IPS DF 6.9 (cell line): ENCODE data around the gene C6orf118.

Experiments
- DNase-seq: peaks from one replicate; pipeline ENCODE4 v3.0.0-alpha.2; 2013; ENCODE audit warnings: low read depth, low spot score
- H3K27ac ChIP-seq: one replicate; pipeline ENCODE4 v1.5.1; 2013; ENCODE audit warnings: low read length, control low read depth
- H3K27me3 ChIP-seq: 2 replicates; pipeline ENCODE4 v1.6.1; 2013; ENCODE audit warnings: mild to moderate bottlenecking, low read length; ENCODE audit not compliant: control insufficient read depth, insufficient read depth
- H3K36me3 ChIP-seq: 2 replicates; pipeline ENCODE4 v1.6.1; 2013; ENCODE audit warnings: low read length; ENCODE audit not compliant: control insufficient read depth, insufficient read depth
- H3K4me1 ChIP-seq: 2 replicates; pipeline ENCODE4 v1.6.1; 2013; ENCODE audit warnings: low read length; ENCODE audit not compliant: control insufficient read depth, insufficient read depth
- H3K4me3 ChIP-seq: 2 replicates; pipeline ENCODE4 v1.5.1; 2013; ENCODE audit warnings: mild to moderate bottlenecking, low read length
- H3K9me3 ChIP-seq: 2 replicates; pipeline ENCODE4 v1.6.1; 2013; ENCODE audit warnings: low read length, inconsistent platforms; ENCODE audit not compliant: control insufficient read depth, insufficient read depth
- WGBS: extraction: QIAGEN DNeasy Blood & Tissue Kit; methylation state at CpG from one replicate; pipeline ENCODE4 v1.1.7; 2013; ENCODE audit warnings: mixed read lengths, missing lambda C conversion rate; ENCODE audit not compliant: insufficient read length, insufficient coverage; 5-methylcytosine and 5-hydroxymethylcytosine counted together

The C6orf118 gene

GRCh38 chr6:165308926-165309731, at the start of gene C6orf118:
TSS of gene C6orf118 (minus strand) at chr6:165309605. CDS start at chr6:165309586, 19 bp downstream.
- WGBS: no CpG with 5 or more reads among the region's 35 CpGs
- H3K4me1 ChIP-seq: no peaks in the 10 kb centered on the region
- DNase-seq: peak; percentile 76
- H3K27ac ChIP-seq: no peak within 1 kb of the TSS
- H3K9me3 ChIP-seq: no peaks in the 10 kb centered on the region
- H3K27me3 ChIP-seq: peaks cover 5% of the 10 kb centered on the region
- no peaks in the 10 kb centered on the region for H3K36me3 ChIP-seq
- H3K4me3 ChIP-seq: peak within 1 kb of the TSS; percentile 40; the same call in 1 of the 2 replicates

- DNase-seq: no peak
- Histone ChIP-seq H3K36me3 (no peaks in the 10 kb centered on the region), H3K27me3 (no peaks in the 10 kb centered on the region), H3K9me3 (peaks cover 2% of the 10 kb centered on the region), H3K4me1 (no peaks in the 10 kb centered on the region), H3K4me3 (no peak overlapping the region), H3K27ac (no peak overlapping the region)
- no CpG with 5 or more reads among the region's 4 CpGs for WGBS
Observed at GRCh38 chr6:165345700-165346099, 36.3 kb upstream of the C6orf118 start.

GRCh38 chr6:165340532-165340931, 31.1 kb upstream of the C6orf118 start:
- no CpG with 5 or more reads among the region's 5 CpGs for WGBS
- Histone ChIP-seq H3K27me3 (no peaks in the 10 kb centered on the region), H3K36me3 (no peaks in the 10 kb centered on the region; the same call in 1 of the 2 replicates), H3K4me1 (no peaks in the 10 kb centered on the region), H3K9me3 (no peaks in the 10 kb centered on the region), H3K4me3 (no peak overlapping the region), H3K27ac (no peak overlapping the region)
- DNase-seq: no peak

- DNase-seq: no peak
- H3K4me3 ChIP-seq: no peak overlapping the region
- no CpG with 5 or more reads among the region's 7 CpGs for WGBS
- H3K27me3 ChIP-seq: no peaks in the 10 kb centered on the region
- H3K36me3 ChIP-seq: no peaks in the 10 kb centered on the region
- no peaks in the 10 kb centered on the region for H3K4me1 ChIP-seq
- H3K9me3 ChIP-seq: no peaks in the 10 kb centered on the region; the same call in 1 of the 2 replicates
- H3K27ac ChIP-seq: no peak overlapping the region
Observed at GRCh38 chr6:165325609-165326008, 16.2 kb upstream of the C6orf118 start.

GRCh38 chr6:165321555-165322145, 12.2 kb upstream of the C6orf118 start:
- no peak overlapping the region for H3K27ac ChIP-seq
- no peaks in the 10 kb centered on the region for H3K4me1 ChIP-seq
- no peaks in the 10 kb centered on the region for H3K36me3 ChIP-seq
- DNase-seq: no peak
- no CpG with 5 or more reads among the region's 1 CpG for WGBS
- no peaks in the 10 kb centered on the region; the same call in 1 of the 2 replicates for H3K9me3 ChIP-seq
- no peak overlapping the region for H3K4me3 ChIP-seq
- H3K27me3 ChIP-seq: no peaks in the 10 kb centered on the region

GRCh38 chr6:165321150-165321549, 11.7 kb upstream of the C6orf118 start:
- DNase-seq: no peak
- WGBS: no CpG with 5 or more reads among the region's 3 CpGs
- Histone ChIP-seq H3K4me1 (no peaks in the 10 kb centered on the region), H3K36me3 (no peaks in the 10 kb centered on the region), H3K27me3 (no peaks in the 10 kb centered on the region), H3K27ac (no peak overlapping the region), H3K9me3 (no peaks in the 10 kb centered on the region; the same call in 1 of the 2 replicates), H3K4me3 (no peak overlapping the region)

- no peak for DNase-seq
- WGBS: no CpG with 5 or more reads among the region's 14 CpGs
- H3K27ac ChIP-seq: no peak overlapping the region
- no peaks in the 10 kb centered on the region; the same call in 1 of the 2 replicates for H3K9me3 ChIP-seq
- H3K36me3 ChIP-seq: no peaks in the 10 kb centered on the region
- H3K4me1 ChIP-seq: no peaks in the 10 kb centered on the region
- H3K4me3 ChIP-seq: no peak overlapping the region
- no peaks in the 10 kb centered on the region for H3K27me3 ChIP-seq
Observed at GRCh38 chr6:165317723-165318122, 8.3 kb upstream of the C6orf118 start.

- no peak overlapping the region for H3K4me3 ChIP-seq
- H3K27ac ChIP-seq: no peak overlapping the region
- DNase-seq: no peak
- H3K4me1 ChIP-seq: no peaks in the 10 kb centered on the region
- no peaks in the 10 kb centered on the region for H3K36me3 ChIP-seq
- WGBS: no CpG with 5 or more reads among the region's 3 CpGs
- H3K27me3 ChIP-seq: peaks cover 5% of the 10 kb centered on the region
- H3K9me3 ChIP-seq: no peaks in the 10 kb centered on the region
Observed at GRCh38 chr6:165306955-165307354, 2.5 kb downstream of the C6orf118 start.

- no peaks in the 10 kb centered on the region for H3K27me3 ChIP-seq
- no peaks in the 10 kb centered on the region for H3K36me3 ChIP-seq
- H3K4me3 ChIP-seq: no peak overlapping the region
- no CpG with 5 or more reads among the region's 38 CpGs for WGBS
- DNase-seq: no peak
- H3K4me1 ChIP-seq: no peaks in the 10 kb centered on the region
- H3K9me3 ChIP-seq: no peaks in the 10 kb centered on the region
- H3K27ac ChIP-seq: no peak overlapping the region
Observed at GRCh38 chr6:165301372-165302246, 7.8 kb downstream of the C6orf118 start.

GRCh38 chr6:165300422-165300936, 8.9 kb downstream of the C6orf118 start:
- no peak overlapping the region for H3K4me3 ChIP-seq
- no peaks in the 10 kb centered on the region for H3K27me3 ChIP-seq
- DNase-seq: no peak
- no peak overlapping the region for H3K27ac ChIP-seq
- H3K9me3 ChIP-seq: no peaks in the 10 kb centered on the region
- H3K36me3 ChIP-seq: no peaks in the 10 kb centered on the region
- H3K4me1 ChIP-seq: no peaks in the 10 kb centered on the region
- whole genome bisulfite sequencing: no CpG with 5 or more reads among the region's 13 CpGs
